ENCODE measurements around the gene C10orf120. TPM values are rescaled to one million over a fixed set of nuclear protein-coding genes. Genes with fewer than 3 reads are reported as not detected.

Gene C10orf120
- total and polyA plus RNA-seq, 2 donors (not counting 3 experiments of a cell fraction or from before 2014, with no cell fraction given), result not detected

- Histone ChIP-seq H3K27me3 (ENCODE audit: control insufficient read depth in 2 of 2, insufficient read depth in 2 of 2, low read length in 2 of 2) (no peaks in the 10 kb centered on the region), H3K4me2 (ENCODE audit: insufficient read depth, low read length) (no peak overlapping the region), H3K4me1 (ENCODE audit: control insufficient read depth, extremely low read depth, insufficient read depth, low read length) (no peaks in the 10 kb centered on the region), H3K4me3 (replicated peaks in 1 of 3; ENCODE audit: insufficient read depth in 1 of 3, low read depth in 1 of 3, low read length in 3 of 3) (no peak overlapping the region), H4K20me1 (replicated peaks; ENCODE audit: control insufficient read depth, extremely low read depth, insufficient read depth, low read length) (no peaks in the 10 kb centered on the region), H3K9me1 (replicated peaks; ENCODE audit: control insufficient read depth, extremely low read depth, insufficient read depth, low read length) (no peaks in the 10 kb centered on the region), H3K9ac (replicated peaks; ENCODE audit: extremely low read depth, insufficient read depth, low read length) (no peak overlapping the region), H3K36me3 (ENCODE audit: control insufficient read depth in 2 of 2, extremely low read depth in 1 of 2, insufficient read depth in 2 of 2, low read length in 2 of 2) (no peaks in the 10 kb centered on the region), H3K27ac (ENCODE audit: insufficient read depth, low read depth, low read length) (no peak overlapping the region), H3K9me3 (replicated peaks; ENCODE audit: control insufficient read depth, insufficient read depth, low read length) (no peaks in the 10 kb centered on the region), H2AFZ (ENCODE audit: low read depth, low read length) (no peak overlapping the region), H3K79me2 (ENCODE audit: control insufficient read depth, insufficient read depth, low read length) (no peaks in the 10 kb centered on the region)
- dilution Hi-C loops (cut with MboI; ENCODE audit: extremely low pct_ligation_motif_present, low sequenced_read_pairs) (no loop called here), intact Hi-C loops (cut with micrococcal nuclease) (no loop called here)
- BruUV-seq (replicated peaks), result no TSS peak
- POLR2A ChIA-PET, result no interaction called here
- TF ChIP-seq JUN (IDR thresholded peaks at IDR 0.05; ENCODE audit: borderline replicate concordance, insufficient read depth, insufficient read length, low read depth) (no peak), MAX (IDR thresholded peaks at IDR 0.05; ENCODE audit: insufficient read depth, insufficient read length) (no peak), MYC (IDR thresholded peaks at IDR 0.05; ENCODE audit: low read depth, low read length) (no peak), CTCF (IDR thresholded peaks at IDR 0.05; ENCODE audit: extremely low read depth in 1 of 2, insufficient read depth in 1 of 2, low read depth in 1 of 2, low read length in 2 of 2) (no peak), GATA2 (IDR thresholded peaks at IDR 0.05; ENCODE audit: insufficient read depth, insufficient read length, low read depth, low read length) (no peak), FOS (IDR thresholded peaks at IDR 0.05; ENCODE audit: borderline replicate concordance, insufficient read depth, low read length) (no peak), EZH2 (IDR thresholded peaks at IDR 0.05; ENCODE audit: borderline replicate concordance, low read depth, low read length, severe bottlenecking) (no peak), POLR2AphosphoS5 (IDR thresholded peaks at IDR 0.05; ENCODE audit: insufficient read depth, low read depth, low read length) (no peak), POLR2A (IDR thresholded peaks at IDR 0.05; ENCODE audit: low read depth, low read length) (no peak)
- DNase-seq (ENCODE audit: low read depth, low spot score) (no peak), FAIRE-seq (no peak)
- CTCF ChIA-PET, result interaction anchor here (0.8 to 1.3 kb wide), 2 partner anchors 27 to 395 kb away, joined by 3 to 4 read pairs; no protein-coding TSS in a partner anchor
Observed at GRCh38 chr10:122675278-122675677, 24.4 kb downstream of the C10orf120 start.
